GM21576 (cell line): ENCODE data around the gene COA7.
A peak's percentile ranks its signal among the peaks of the same experiment; 100 is the strongest.
"Not testable (repeated sequence)": the region's sequence is repeated elsewhere in the genome, so short reads cannot be mapped to it uniquely, and the experiment has no call there.

ENCODE experiments used
- ATAC-seq: cut with Tn5 transposase; IDR thresholded peaks from one replicate; pipeline ENCODE4 v1.9.1; 2021; ENCODE audit warnings: mild to moderate bottlenecking, moderate library complexity; ENCODE audit not compliant: unreplicated experiment

The COA7 gene

DNA sequence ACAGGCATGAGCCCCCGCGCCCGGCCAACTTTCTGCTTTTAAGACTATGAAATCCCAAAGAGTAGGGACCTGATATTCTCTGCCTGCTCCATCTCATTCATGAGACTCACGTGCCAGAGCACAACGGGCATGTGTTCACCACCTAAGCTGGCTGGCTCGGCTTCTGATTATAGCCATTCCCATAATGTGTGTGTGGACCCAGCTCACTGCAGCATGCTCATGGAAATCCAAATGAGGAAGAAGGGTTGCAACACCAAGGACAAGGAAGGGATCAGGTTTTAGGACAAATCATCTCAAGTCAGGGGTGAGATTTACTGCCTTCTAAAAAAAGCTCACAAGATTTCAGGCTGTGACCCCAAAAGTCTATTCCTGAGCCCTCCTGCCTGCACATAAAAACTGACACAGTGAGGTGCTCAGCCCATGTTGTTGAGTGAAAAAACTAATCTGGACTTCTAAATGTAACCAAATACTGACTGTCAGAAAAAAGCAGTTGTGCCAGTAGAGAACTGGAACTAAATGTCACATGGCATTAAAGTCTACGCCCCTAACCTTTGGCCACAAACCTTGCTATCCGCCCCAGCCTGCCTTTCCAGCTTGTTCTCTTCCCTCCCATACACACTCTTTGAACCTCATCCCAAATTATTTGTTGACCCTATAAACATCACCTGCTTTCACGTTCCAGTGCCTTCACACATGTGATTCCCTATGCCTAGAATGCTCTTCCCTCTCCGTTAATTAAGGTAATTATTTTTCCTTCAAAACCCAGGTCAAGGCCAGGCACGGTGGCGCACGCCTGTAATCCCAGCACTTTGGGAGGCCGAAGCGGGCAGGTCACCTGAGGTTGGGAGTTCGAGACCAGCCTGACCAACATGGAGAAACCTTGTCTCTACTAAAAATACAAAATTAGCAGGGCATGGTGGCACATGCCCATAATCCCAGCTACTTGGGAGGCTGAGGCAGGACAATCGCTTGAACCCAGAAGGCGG, 9.1 kb upstream of the COA7 start:
- ATAC-seq, result no peak

- ATAC-seq, result no peak
Observed at GRCh38 chr1:52706136-52706670, 8.1 kb upstream of the COA7 start.

DNA sequence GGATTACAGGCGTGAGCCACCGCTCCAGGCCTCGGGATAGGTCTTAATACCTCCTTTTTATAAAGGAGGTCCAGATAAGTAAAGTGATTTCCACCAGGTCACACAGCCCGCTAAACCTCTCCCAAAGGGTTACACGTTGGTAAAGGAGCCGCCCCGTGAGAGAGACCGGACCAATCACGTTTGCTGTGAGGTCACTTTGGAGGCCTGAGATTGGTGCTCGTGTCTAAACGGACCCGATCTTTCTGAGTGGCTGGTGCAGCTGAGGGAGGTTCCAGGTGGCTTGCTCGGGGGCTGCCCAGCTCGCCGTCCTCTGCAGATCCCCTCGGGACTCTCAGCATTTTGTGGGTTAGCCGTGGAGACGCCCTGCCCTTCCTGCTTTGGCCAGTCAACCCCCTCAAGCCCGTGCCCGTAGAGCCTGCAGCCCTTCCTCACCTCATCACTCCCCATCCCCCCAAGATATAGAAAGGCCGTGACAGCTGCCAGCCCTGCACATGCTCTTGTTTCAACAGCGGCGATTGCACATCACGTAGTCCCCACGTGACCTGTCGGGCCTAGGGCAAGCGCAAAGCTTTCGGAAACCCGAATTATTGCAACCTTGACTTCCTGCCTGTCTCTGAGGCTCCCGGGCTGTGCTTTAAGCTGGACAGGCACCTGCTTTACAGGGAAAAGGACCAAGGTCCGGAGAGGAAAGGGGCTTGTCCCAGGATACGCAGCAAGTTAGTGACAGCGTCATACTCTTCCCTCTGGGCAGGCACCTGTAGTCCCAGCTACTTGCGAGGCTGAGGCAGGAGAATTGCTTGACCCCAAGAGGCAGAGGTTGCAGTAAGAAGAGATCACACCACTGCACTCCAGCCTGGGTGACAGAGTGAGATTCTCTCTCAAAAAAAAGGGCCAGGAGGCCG, 5.0 kb upstream of the COA7 start:
- ATAC-seq, result peak; percentile 88

GRCh38 chr1:52695627-52696026, 2.5 kb downstream of the COA7 start:
- ATAC-seq, result no peak

- ATAC-seq, result no peak
Observed at GRCh38 chr1:52693843-52694242, 4.3 kb downstream of the COA7 start.

DNA sequence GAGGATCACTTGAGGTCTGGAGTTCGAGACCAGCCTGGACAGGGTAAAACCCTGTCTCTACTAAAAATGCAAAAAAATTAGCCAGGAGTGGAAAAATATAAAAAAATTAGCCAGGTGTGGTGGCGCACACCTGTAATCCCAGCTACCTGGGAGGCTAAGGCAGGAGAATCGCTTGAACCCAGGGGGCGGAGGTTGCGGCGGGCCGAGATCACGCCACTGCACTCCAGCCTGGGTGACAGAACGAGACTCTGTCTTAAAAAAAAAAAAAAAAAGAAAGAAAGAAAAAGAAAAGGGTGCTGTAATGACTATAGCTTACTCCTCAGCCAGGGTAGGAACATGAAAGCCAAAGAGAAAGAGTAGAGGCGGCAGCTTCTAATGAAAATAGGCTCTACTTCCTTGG, 4.8 kb downstream of the COA7 start:
- ATAC-seq, result not testable (repeated sequence)

GRCh38 chr1:52692697-52693096, 5.5 kb downstream of the COA7 start:
- no peak for ATAC-seq

DNA sequence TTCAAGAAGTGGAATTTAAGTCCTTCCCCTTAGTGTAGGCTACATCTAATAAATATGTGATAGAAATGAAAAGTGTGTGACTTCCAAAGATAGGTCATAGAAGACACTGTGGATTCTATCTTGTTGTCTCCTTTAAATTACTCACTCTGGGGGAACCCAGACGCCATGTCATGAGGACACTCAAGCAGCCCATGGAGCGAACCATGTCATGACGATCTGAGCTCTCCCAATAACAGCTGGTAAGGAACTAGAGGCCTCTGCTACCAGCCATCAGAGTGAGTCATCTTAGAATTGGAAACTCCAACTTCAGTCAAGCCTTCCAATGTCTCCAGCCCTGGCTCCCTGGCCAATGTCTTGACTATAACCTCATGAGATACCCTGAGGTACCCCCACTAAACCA, 6.3 kb downstream of the COA7 start:
- ATAC-seq, result no peak

GRCh38 chr1:52686830-52687229, 11.3 kb downstream of the COA7 start:
- no peak for ATAC-seq

GRCh38 chr1:52686261-52686751, 11.8 kb downstream of the COA7 start:
- ATAC-seq, result not testable (repeated sequence)

GRCh38 chr1:52684545-52684944, 13.6 kb downstream of the COA7 start:
- ATAC-seq, result no peak

- no peak for ATAC-seq
Observed at GRCh38 chr1:52683367-52683940, 14.7 kb downstream of the COA7 start.

DNA sequence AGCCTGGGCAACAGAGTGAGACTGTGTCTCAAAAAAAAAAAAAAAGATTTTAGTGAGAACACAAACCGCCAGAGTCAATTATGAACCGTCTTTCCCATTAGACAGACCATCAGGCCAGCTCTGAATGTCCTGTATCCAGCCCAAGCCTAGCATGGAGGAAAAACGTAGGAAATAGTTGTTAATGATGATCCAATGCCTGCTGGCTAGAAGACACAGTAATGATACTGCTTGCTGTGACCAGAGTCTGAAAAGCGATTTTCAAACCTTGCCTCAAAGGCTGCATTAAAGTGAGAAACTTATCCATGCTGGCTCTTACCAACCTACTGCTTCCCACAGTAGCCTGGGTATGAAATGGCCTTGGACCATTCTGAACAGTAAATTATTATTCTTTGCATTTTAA, 17.0 kb downstream of the COA7 start:
- ATAC-seq, result no peak

- ATAC-seq, result no peak
Observed at GRCh38 chr1:52680353-52680752, 17.8 kb downstream of the COA7 start.

- no peak for ATAC-seq
Observed at GRCh38 chr1:52679498-52679897, 18.6 kb downstream of the COA7 start.

GRCh38 chr1:52679048-52679447, 19.1 kb downstream of the COA7 start:
- no peak for ATAC-seq

DNA sequence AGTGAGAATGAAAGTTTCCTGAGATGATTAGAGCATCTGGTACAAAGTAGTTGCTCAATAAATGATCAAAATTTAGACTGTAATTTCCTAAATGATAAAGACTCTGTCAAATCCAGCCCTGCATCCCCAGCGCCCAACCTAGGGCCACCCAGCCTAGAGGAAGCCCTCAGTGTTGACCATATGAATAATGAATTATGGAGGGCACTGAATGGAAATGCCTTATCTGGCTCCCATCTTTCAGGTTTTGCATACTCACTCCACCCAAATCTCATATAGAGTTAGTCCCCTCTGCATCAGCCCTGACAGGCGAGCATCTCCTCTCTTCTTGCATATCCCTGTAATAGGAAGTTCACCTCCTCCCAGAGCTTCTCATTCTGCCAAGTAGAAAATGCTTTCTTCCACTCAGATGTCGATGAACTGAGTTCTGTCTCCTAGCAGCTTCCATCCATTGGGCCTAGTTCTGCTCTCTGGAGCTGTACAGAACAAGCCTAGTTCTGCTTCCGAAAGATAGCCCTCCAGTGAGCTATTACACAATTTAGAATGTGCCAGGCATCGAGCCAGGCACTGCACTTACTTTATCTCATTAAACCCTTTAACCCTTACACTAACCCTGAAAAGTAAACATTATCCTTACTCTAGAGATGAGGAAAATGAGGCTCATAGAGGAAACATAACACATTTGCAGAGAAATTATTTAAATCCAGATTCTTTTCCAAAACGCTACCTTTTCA, 20.9 kb downstream of the COA7 start:
- no peak for ATAC-seq

GRCh38 chr1:52676249-52676903, 21.8 kb downstream of the COA7 start:
- ATAC-seq, result no peak

DNA sequence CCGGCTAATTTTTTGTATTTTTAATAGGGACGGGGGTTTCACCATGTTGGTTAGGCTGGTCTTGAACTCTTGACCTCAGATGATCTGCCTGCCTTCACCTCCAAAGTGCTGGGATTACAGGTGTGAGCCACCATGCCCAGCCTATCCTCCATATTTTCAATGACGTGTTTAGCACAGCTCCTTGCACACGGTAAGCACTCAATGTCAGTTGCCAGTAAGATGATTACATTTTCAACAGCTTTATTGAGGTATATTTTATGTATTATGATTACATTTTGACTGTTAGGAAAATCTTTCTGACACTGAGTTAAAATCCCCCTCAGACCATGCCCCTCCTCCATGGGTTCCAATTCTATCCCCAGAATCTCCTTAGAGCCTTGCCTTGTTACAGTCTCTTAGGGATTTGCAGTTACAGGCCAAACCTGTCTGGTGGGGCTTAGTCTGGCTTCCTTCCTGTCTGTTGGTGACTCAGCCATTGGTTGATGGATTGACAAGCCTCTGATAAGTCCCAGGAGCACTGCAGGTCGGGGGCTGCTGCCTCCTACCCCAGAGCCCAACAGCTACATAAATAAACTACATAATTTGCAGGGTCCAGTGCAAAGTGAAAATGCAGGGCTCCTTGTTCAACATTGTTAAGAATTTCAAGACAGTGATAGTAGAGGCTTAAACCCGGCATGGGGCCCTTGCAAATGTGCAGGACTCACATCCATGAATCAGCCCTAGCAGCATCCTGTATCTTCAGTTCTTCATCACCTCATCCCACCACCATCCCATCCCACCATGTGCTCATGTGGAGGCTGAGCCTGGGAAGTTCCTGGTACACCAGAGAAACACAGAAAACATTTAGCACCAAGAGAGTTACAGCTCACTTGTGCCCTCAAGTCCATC, 23.4 kb downstream of the COA7 start:
- no peak for ATAC-seq
